ENCODE data around the gene RAB19.

The RAB19 gene

DNA sequence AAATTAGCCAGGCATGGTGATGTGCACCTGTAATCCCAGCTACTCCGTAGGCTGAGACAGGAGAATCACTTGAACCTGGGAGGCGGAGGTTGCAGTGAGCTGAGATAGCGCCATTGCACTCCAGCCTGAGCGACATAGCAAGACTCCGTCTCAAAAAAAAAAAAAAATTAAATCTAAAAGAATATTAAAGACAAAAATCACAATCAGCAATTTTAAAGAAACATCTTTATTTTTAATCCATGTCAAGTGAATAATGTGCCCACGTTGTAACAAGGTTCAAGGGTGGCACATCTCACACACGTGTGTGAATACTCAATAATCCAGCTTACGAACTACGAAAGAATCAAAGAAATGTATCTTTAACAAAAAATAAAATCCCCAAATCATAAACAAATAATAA is 28.5 kb upstream of the RAB19 start:
- DNase-seq (ENCODE audit: low spot score): no peak
- TF ChIP-seq, protein P1, sequence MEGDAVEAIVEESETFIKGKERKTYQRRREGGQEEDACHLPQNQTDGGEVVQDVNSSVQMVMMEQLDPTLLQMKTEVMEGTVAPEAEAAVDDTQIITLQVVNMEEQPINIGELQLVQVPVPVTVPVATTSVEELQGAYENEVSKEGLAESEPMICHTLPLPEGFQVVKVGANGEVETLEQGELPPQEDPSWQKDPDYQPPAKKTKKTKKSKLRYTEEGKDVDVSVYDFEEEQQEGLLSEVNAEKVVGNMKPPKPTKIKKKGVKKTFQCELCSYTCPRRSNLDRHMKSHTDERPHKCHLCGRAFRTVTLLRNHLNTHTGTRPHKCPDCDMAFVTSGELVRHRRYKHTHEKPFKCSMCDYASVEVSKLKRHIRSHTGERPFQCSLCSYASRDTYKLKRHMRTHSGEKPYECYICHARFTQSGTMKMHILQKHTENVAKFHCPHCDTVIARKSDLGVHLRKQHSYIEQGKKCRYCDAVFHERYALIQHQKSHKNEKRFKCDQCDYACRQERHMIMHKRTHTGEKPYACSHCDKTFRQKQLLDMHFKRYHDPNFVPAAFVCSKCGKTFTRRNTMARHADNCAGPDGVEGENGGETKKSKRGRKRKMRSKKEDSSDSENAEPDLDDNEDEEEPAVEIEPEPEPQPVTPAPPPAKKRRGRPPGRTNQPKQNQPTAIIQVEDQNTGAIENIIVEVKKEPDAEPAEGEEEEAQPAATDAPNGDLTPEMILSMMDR (IDR thresholded peaks at IDR 0.05): no peak
- no peak overlapping the region for H3K4me3 ChIP-seq
- no peak overlapping the region for H3K27ac ChIP-seq

DNA sequence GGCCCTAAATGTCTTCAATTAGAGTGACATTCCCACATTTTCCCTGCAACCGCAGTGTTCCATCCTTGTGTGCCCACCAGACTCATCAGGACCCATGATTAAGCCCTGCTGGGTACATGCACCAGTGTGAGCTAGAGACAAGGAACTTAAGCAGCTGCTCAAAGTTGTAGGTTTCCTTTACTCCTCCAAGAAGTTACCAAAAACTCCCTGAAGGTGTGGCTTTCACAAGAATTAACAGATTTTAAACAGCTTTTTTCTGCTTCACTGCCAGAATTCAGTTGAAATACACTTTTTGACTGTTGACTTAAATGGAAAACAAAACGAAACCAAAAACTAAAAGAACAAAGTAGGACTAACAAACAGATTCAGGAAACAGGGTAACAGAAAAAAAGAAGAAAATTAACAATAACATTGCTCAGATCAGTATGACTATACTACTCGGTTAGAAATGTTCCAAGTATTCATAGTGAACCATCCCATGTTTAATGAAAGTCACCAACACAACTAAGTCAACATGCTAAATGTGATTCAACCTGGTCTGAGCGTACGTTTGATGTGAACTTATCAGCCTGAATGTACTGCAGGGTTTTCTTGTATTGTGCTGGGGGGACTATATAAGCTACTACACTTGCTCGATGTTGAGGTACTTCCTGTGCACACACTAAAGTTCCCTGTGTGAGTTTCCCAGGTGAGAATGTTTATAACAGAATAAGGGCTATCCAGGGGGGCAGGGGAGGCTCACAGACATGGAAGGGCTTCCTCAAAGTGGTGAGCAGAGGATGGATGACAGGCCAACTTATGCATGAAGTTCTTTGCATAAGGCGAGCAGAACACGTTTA is 27.7 kb upstream of the RAB19 start:
- TF ChIP-seq, protein P1 (IDR thresholded peaks at IDR 0.05): no peak
- H3K27ac ChIP-seq: no peak overlapping the region
- no peak for DNase-seq (ENCODE audit: low spot score)
- H3K4me3 ChIP-seq: no peak overlapping the region

DNA sequence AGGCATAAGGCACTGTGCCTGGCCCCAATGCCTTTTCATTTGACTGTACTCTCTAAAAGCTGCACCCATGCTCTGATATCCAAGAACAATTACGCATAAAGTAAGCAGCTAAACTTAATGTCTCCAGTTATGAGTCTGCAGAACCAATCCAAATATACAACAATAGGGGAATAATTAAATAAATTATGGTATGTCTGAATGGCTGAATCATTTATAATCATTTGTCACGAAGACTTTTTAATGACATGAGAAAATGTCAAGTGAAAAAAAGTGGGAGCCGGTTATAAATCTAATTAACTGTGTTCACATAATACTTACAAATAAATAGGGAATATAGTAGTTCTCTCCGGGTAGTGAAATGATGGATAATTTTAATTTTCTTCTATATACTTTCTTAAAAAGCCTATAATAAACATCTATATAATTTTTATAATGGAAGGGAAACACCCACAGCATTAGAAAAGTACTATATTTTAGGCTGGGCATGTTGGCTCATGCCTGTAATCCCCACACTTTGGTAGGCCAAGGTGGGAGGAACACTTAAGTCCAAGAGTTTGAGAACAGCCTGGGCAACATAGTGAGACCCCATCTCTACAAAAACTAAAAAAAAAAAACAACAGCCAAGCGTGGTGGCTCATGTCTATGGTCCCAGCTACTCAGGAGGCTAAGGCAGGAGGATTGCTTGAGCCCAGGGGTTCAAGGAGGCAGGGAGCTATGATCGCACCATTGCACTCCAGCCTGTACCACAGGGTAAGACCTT is 19.7 kb upstream of the RAB19 start:
- no peak overlapping the region for H3K4me3 ChIP-seq
- TF ChIP-seq, protein P1 (IDR thresholded peaks at IDR 0.05): no peak
- H3K27ac ChIP-seq: no peak overlapping the region
- no peak for DNase-seq (ENCODE audit: low spot score)

DNA sequence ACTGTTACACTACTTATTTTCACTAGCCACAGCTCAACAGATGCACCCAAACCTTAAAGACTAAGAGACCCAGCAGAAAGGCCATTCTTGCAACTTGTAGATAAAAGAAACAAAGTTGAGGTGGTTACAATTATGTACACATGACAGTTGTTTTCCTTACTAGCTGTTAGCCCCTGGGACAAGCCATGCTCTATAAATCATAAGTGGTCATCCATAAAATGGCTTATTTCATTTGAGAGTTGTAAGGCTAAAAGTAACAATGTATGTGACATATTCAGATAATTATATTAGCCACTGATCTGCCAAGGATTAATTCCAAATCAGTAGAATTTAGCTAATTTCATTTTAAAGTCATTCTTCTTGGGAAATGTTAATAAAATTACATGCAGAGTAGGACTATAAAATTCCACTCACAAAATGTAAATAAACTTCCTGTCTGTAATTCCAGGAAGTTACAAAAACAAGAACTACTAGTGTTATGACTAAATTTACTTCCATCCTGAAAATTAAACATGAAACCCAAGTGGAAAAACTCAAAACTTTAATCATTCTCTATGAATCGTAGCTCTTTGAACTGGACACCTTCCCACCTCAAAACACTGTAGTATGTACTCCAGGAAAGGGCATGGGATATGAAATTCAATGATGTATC is 18.8 kb upstream of the RAB19 start:
- TF ChIP-seq, protein P1 (IDR thresholded peaks at IDR 0.05): no peak
- Histone ChIP-seq H3K4me3 (no peak overlapping the region), H3K27ac (no peak overlapping the region)
- DNase-seq (ENCODE audit: low spot score): no peak

DNA sequence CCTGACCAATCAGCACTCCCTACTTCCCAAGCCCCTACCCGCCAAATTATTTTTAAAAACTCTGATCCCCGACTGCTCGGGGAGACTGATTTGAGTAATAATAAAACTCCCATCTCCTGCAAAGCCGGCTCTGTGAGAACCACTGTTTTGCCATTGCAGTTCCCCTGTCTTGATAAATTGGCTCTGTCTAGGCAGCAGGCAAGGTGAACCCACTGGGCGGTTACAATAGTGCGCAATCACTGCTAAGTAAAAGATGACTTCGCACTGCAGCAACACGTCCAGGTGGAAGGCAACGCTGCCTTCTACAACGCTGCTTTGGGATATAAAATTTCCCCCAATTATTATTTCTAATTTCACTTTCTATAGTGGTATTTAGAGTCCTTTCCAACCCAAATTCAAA is 14.4 kb upstream of the RAB19 start:
- Histone ChIP-seq H3K27ac (no peak overlapping the region), H3K4me3 (no peak overlapping the region)
- no peak for DNase-seq (ENCODE audit: low spot score)
- TF ChIP-seq, protein P1 (IDR thresholded peaks at IDR 0.05): no peak

DNA sequence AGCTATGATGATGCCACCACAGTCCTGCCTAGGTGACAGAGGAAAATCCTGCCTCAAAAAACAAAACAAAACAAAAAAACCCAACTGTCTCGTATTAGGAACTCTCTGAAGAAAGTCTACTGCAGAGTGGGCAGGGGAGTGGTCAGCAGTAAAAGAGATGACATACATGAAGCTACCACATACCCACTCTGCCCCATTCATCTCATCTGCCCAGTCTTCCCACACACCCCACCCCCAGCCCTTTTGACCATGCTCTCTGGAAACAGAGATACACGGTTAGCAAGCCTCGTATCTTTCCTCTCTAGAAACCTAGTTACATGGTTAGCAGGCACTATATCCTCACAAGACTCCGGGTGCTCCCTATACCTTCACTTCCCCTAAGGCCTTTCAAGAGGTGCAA is 13.8 kb upstream of the RAB19 start:
- Histone ChIP-seq H3K27ac (no peak overlapping the region), H3K4me3 (no peak overlapping the region)
- TF ChIP-seq, protein P1 (IDR thresholded peaks at IDR 0.05): no peak
- DNase-seq (ENCODE audit: low spot score): no peak

Measured in coronary artery (tissue), 2 donors.